Measurements from ENCODE around the gene MOSMO. TPM values are rescaled to one million over a fixed set of nuclear protein-coding genes. Genes with fewer than 3 reads are reported as not detected.

The MOSMO gene
- total and polyA plus RNA-seq, 9 of the 15 experiments (the other 6 are each of a cell fraction or from before 2014, with no cell fraction given), result 1.9 to 13.3 (median 7.7) TPM

GRCh38 chr16:22031483-22032083, 23.7 kb downstream of the MOSMO start (continued):
- TF ChIP-seq ZNF592 (IDR thresholded peaks at IDR 0.05) (0 out of 2 replicates have a peak, but pooled peaks have one; percentile 15), CHCHD3 (CRISPR knock-in tag; IDR thresholded peaks at IDR 0.05) (no peak), ARID1B (IDR thresholded peaks at IDR 0.05) (peak; percentile 41; the same call in 1 of the 2 replicates)

DNA sequence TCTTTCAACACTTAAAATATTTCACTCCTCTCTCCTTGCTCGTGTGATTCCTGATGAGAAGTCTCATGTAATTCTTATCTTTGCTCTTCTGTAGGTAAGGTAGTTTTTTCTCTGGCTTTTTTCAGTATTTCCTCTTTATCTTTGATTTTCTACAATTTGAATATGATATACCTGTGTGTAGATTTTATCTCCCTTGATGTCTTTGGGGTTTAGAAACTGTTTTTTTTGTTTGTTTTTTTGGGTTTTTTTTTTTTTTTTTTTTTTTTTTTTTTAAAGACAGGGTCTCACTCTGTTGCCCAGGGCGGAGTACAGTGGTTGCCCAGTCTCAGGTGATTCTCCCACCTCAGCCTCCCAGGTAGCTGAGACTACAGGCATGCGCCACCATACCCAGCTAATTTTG, 26.6 kb downstream of the MOSMO start:
- Histone ChIP-seq H3K4me3 (no peak overlapping the region), H3K9me1 (ENCODE audit: control insufficient read depth, insufficient read depth, low read length) (no peaks in the 10 kb centered on the region), H3K36me3 (ENCODE audit: control insufficient read depth, insufficient read depth, low read length) (no peaks in the 10 kb centered on the region), H3K79me2 (ENCODE audit: control insufficient read depth, insufficient read depth, low read length) (no peaks in the 10 kb centered on the region), H3K27ac (ENCODE audit: extremely low read depth, low read depth, low read length) (no peak overlapping the region), H3K27me3 (ENCODE audit: control insufficient read depth in 2 of 2, insufficient read depth in 2 of 2, low read length in 2 of 2) (no peaks in the 10 kb centered on the region), H3K4me1 (replicated peaks in 1 of 2; ENCODE audit: control insufficient read depth in 2 of 2, insufficient read depth in 2 of 2, low read length in 2 of 2) (peaks cover 0 to 10% of the 10 kb centered on the region in 2 experiments; a peak in 3 of 5 replicates), H2AFZ (ENCODE audit: low read depth, low read length) (no peak overlapping the region), H3K4me2 (ENCODE audit: insufficient read depth, low read length) (no peak overlapping the region), H4K20me1 (replicated peaks; ENCODE audit: control insufficient read depth, insufficient read depth, low read length) (no peaks in the 10 kb centered on the region), H3K9me3 (replicated peaks; ENCODE audit: control insufficient read depth, insufficient read depth, low read depth, low read length) (no peaks in the 10 kb centered on the region), H3K9ac (ENCODE audit: insufficient read depth in 1 of 2, low read depth in 2 of 2, low read length in 2 of 2) (no peak overlapping the region)
- BruUV-seq (replicated peaks), result no TSS peak
- ATAC-seq (no peak), DNase-seq (ENCODE audit: extremely low read depth in 1 of 4, low spot score in 3 of 4) (no peak), FAIRE-seq (no peak)
- CTCF ChIA-PET (ENCODE audit: low intra/inter-chr PET ratio), result no interaction called here
- no peak for TF ChIP-seq OTX1 (CRISPR knock-in tag; IDR thresholded peaks at IDR 0.05)
- TF ChIP-seq MBD1 (CRISPR knock-in tag; IDR thresholded peaks at IDR 0.05), result no peak
- WGBS (ENCODE audit: insufficient coverage, low coverage, missing lambda C conversion rate), result 87% methylated on average over 3 of the region's 3 CpGs
- POLR2A ChIA-PET, result no interaction called here
- intact Hi-C loops (cut with micrococcal nuclease) (no loop called here), in situ Hi-C loops (cut with MboI) (loop anchor here (25.0 kb wide), 1 partner anchor 1022 kb away; no protein-coding TSS in a partner anchor)
